H9 (cell line): ENCODE measurements around the gene ARHGEF10L. TPM values are rescaled to one million over a fixed set of nuclear protein-coding genes. Genes with fewer than 3 reads are reported as not detected.

Experiments used
- DNase-seq: peaks from one replicate; pipeline ENCODE4 v3.0.0-alpha.2; 2017
- H2AFZ ChIP-seq: one replicate; pipeline ENCODE4 v1.6.1; 2013; ENCODE audit warnings: mild to moderate bottlenecking, low read length, control low read depth, moderate library complexity
- H2AK5ac ChIP-seq: 2 replicates; pipeline ENCODE4 v1.6.1; 2013; ENCODE audit warnings: low read length, control low read depth, mixed read lengths; ENCODE audit not compliant: insufficient read length
- H2BK120ac ChIP-seq: one replicate; pipeline ENCODE4 v1.6.1; 2013; ENCODE audit warnings: low read depth, mild to moderate bottlenecking, low read length, control low read depth, inconsistent platforms; ENCODE audit not compliant: poor library complexity, severe bottlenecking
- H2BK12ac ChIP-seq: 2 replicates; pipeline ENCODE4 v1.6.1; 2013; ENCODE audit warnings: low read length, control low read depth, mixed read lengths, low read depth; ENCODE audit not compliant: insufficient read length
- H2BK15ac ChIP-seq: 2 replicates; pipeline ENCODE4 v1.6.1; 2013; ENCODE audit warnings: low read depth, low read length, control low read depth
- H2BK20ac ChIP-seq: one replicate; pipeline ENCODE4 v1.6.1; 2013; ENCODE audit warnings: low read depth, mild to moderate bottlenecking, low read length, control low read depth, inconsistent platforms; ENCODE audit not compliant: poor library complexity, severe bottlenecking
- H2BK5ac ChIP-seq: 2 replicates; pipeline ENCODE4 v1.6.1; 2013; ENCODE audit warnings: low read length, control low read depth, mixed read lengths; ENCODE audit not compliant: insufficient read length
- H3K14ac ChIP-seq: 2 replicates; pipeline ENCODE4 v1.6.1; 2013; ENCODE audit warnings: low read length, control low read depth; ENCODE audit not compliant: insufficient read depth
- H3K18ac ChIP-seq: 2 replicates; pipeline ENCODE4 v1.6.1; 2013; ENCODE audit warnings: low read depth, mild to moderate bottlenecking, mixed read lengths, low read length, control low read depth; ENCODE audit not compliant: insufficient read length
- H3K23ac ChIP-seq: 2 replicates; pipeline ENCODE4 v1.6.1; 2013; ENCODE audit warnings: low read length, control low read depth, mixed read lengths, low read depth; ENCODE audit not compliant: insufficient read length
- H3K23me2 ChIP-seq: 2 replicates; pipeline ENCODE4 v1.6.1; 2013; ENCODE audit warnings: low read depth, mild to moderate bottlenecking, mixed read lengths, low read length, control low read depth; ENCODE audit not compliant: insufficient read length, poor library complexity, severe bottlenecking
- H3K27ac ChIP-seq: 2 replicates; pipeline ENCODE4 v1.5.1; 2013; ENCODE audit warnings: low read length, control low read depth, mixed read lengths, low read depth; ENCODE audit not compliant: insufficient read length
- H3K27me3 ChIP-seq: 2 replicates; pipeline ENCODE4 v1.6.1; 2013; ENCODE audit warnings: low read length, control low read depth, inconsistent platforms; ENCODE audit not compliant: insufficient read depth
- H3K4ac ChIP-seq: 2 replicates; pipeline ENCODE4 v1.6.1; 2013; ENCODE audit warnings: low read depth, mild to moderate bottlenecking, control low read depth, inconsistent platforms, low read length, moderate library complexity
- H3K4me1 ChIP-seq: 2 replicates; pipeline ENCODE4 v1.6.1; 2013; ENCODE audit warnings: low read length, control low read depth, inconsistent platforms; ENCODE audit not compliant: insufficient read depth
- H3K4me2 ChIP-seq: 2 replicates; pipeline ENCODE4 v1.6.1; 2013; ENCODE audit warnings: low read length, control low read depth, mixed read lengths; ENCODE audit not compliant: insufficient read length, insufficient read depth
- H3K56ac ChIP-seq: 2 replicates; pipeline ENCODE4 v1.6.1; 2013; ENCODE audit warnings: low read depth, mild to moderate bottlenecking, mixed read lengths, low read length, control low read depth; ENCODE audit not compliant: insufficient read length
- H3K79me1 ChIP-seq: 2 replicates; pipeline ENCODE4 v1.6.1; 2013; ENCODE audit warnings: low read depth, mild to moderate bottlenecking, moderate library complexity, low read length, control low read depth, inconsistent platforms; ENCODE audit not compliant: insufficient read depth, poor library complexity, severe bottlenecking
- H3K79me2 ChIP-seq: 2 replicates; pipeline ENCODE4 v1.6.1; 2013; ENCODE audit warnings: low read length, control low read depth, inconsistent platforms; ENCODE audit not compliant: insufficient read depth
- H3K9ac ChIP-seq: 2 replicates; pipeline ENCODE4 v1.6.1; 2013; ENCODE audit warnings: low read length, control low read depth, mixed read lengths; ENCODE audit not compliant: insufficient read length; ENCODE audit errors: extremely low read depth
- H3K9me3 ChIP-seq: one replicate; pipeline ENCODE4 v1.6.1; 2013; ENCODE audit warnings: low read depth, low read length, inconsistent platforms; ENCODE audit not compliant: control insufficient read depth
- H3T11ph ChIP-seq: one replicate; pipeline ENCODE4 v1.6.1; 2013; ENCODE audit warnings: mild to moderate bottlenecking, low read length, control low read depth, inconsistent platforms
- H4K20me1 ChIP-seq: one replicate; pipeline ENCODE4 v1.6.1; 2013; ENCODE audit not compliant: control insufficient read depth, insufficient read length, insufficient read depth
- H4K5ac ChIP-seq: 2 replicates; pipeline ENCODE4 v1.6.1; 2013; ENCODE audit warnings: low read depth, mild to moderate bottlenecking, mixed read lengths, low read length, control low read depth; ENCODE audit not compliant: insufficient read length
- H4K8ac ChIP-seq: replicated peaks from 2 replicates; pipeline ENCODE4 v1.6.1; 2013; ENCODE audit warnings: low read length, control low read depth, mixed read lengths, low read depth; ENCODE audit not compliant: insufficient read length
- H4K91ac ChIP-seq: 2 replicates; pipeline ENCODE4 v1.6.1; 2013; ENCODE audit warnings: low read depth, mild to moderate bottlenecking, moderate library complexity, mixed read lengths, low read length, control low read depth; ENCODE audit not compliant: insufficient read length
- H3K27ac Mint-ChIP-seq, 3 experiments: 2 replicates in 2 of 3; 3 replicates in 1 of 3; pipeline ENCODE4 v1.8.0; 2020 to 2021; ENCODE audit warnings: mixed read lengths in 3 of 3, mild to moderate bottlenecking in 1 of 3, moderate library complexity in 1 of 3
- H3K27me3 Mint-ChIP-seq: 2 replicates; pipeline ENCODE4 v1.8.0; 2021; ENCODE audit warnings: low read depth, mild to moderate bottlenecking, moderate library complexity, mixed read lengths
- H3K36me3 Mint-ChIP-seq, 3 experiments: 2 replicates in 2 of 3; 3 replicates in 1 of 3; pipeline ENCODE4 v1.8.0; 2020 to 2021; ENCODE audit warnings: low read depth in 3 of 3, mixed read lengths in 3 of 3; ENCODE audit not compliant: insufficient read depth in 1 of 3
- H3K4me1 Mint-ChIP-seq, 2 experiments: 2 replicates each; pipeline ENCODE4 v1.8.0; 2020; ENCODE audit warnings: mixed read lengths in 2 of 2
- H3K4me3 Mint-ChIP-seq, 2 experiments: 2 replicates in 1 of 2; 3 replicates in 1 of 2; pipeline ENCODE4 v1.8.0; 2020 to 2021; ENCODE audit warnings: mild to moderate bottlenecking in 2 of 2, mixed read lengths in 2 of 2, moderate library complexity in 1 of 2
- H3K9me3 Mint-ChIP-seq, 2 experiments: 2 replicates in 1 of 2; 3 replicates in 1 of 2; pipeline ENCODE4 v1.8.0; 2020; ENCODE audit warnings: mild to moderate bottlenecking in 2 of 2, mixed read lengths in 2 of 2, moderate library complexity in 1 of 2
- CTCF ChIP-seq: fragments of 200-600 bp; sonication (generic); conservative IDR thresholded peaks from 3 replicates; pipeline ENCODE4 v1.8.0; 2021; ENCODE audit warnings: antibody characterized with exemption, mild to moderate bottlenecking
- WGBS: extraction: QIAGEN DNeasy Blood & Tissue Kit; methylation state at CpG from one replicate; pipeline ENCODE4 v1.1.7; 2013; ENCODE audit warnings: missing lambda C conversion rate, low lambda C conversion rate, mixed read lengths; ENCODE audit not compliant: insufficient read length; ENCODE audit errors: extremely low coverage; 5-methylcytosine and 5-hydroxymethylcytosine counted together
- total RNA-seq: library from RNA; stranded (reverse); gene quantifications from 2 replicates; pipeline ENCODE4 v1.2.1, GENCODE V29; 2021

Gene ARHGEF10L
- total RNA-seq, 1 experiment from 2014 or later = 20.2 TPM

DNA sequence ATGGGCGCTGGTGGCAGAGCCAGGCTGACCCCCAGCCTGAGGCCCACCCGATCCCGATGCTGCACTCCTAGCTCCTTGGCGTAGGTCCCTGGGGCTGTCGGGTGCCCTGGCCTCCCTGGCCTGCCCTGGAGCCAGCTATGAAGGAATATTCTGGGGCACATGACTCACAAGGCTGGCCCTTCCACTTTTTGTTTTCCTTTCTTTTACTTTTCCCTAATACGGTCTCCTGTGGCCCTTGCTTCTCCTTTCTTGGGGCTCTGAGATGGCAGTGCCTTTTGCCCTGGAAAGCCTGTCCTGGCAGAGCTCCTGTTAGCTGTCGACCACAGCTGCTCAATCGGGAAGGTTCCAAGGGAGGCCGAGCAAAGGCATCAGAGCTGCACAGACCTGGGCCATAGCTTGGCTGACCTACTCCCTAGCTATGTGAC lies 22.1 kb downstream of the ARHGEF10L start:
- Histone ChIP-seq H2AK5ac (no peak overlapping the region), H3K23ac (no peak overlapping the region), H3T11ph (no peak overlapping the region), H3K79me1 (no peaks in the 10 kb centered on the region), H3K9ac (no peak overlapping the region), H3K56ac (no peak overlapping the region), H2BK5ac (no peak overlapping the region), H3K4me1 (peaks cover 26% of the 10 kb centered on the region; the same call in 1 of the 2 replicates), H3K79me2 (peaks cover 7% of the 10 kb centered on the region; the same call in 1 of the 2 replicates), H4K8ac (no peak overlapping the region), H3K4me2 (no peak overlapping the region), H3K18ac (no peak overlapping the region), H2BK12ac (no peak overlapping the region), H2BK20ac (no peak overlapping the region), H3K9me3 (no peaks in the 10 kb centered on the region), H3K23me2 (no peaks in the 10 kb centered on the region), H3K27me3 (no peaks in the 10 kb centered on the region), H2AFZ (no peak overlapping the region), H4K91ac (no peak overlapping the region), H3K27ac (no peak overlapping the region), H2BK15ac (no peak overlapping the region), H3K14ac (peak overlapping the region; percentile 32; the same call in 1 of the 2 replicates), H3K4ac (no peak overlapping the region), H2BK120ac (no peak overlapping the region), H4K20me1 (no peaks in the 10 kb centered on the region), H4K5ac (no peak overlapping the region)
- peaks cover 79 to 90% of the 10 kb centered on the region in 2 experiments for H3K4me1 Mint-ChIP-seq
- no peaks in the 10 kb centered on the region; a peak in 1 of 7 replicates for H3K36me3 Mint-ChIP-seq
- no peak overlapping the region for H3K4me3 Mint-ChIP-seq
- WGBS = no CpG with 5 or more reads among the region's 9 CpGs
- DNase-seq = no peak
- no peaks in the 10 kb centered on the region; the same call in 1 of the 2 replicates for H3K27me3 Mint-ChIP-seq
- H3K9me3 Mint-ChIP-seq = no peaks in the 10 kb centered on the region
- H3K27ac Mint-ChIP-seq = peak overlapping the region; percentile 73 to 87 (median 74); a peak in 4 of 7 replicates
- TF ChIP-seq CTCF = no peak
